HCT116 (cell line): Measurements from ENCODE around the gene SP100.

Experiments
- CEBPB ChIP-seq: IDR thresholded peaks from 2 replicates; pipeline ENCODE4 v1.6.1; 2012; ENCODE audit warnings: low read depth
- CTCF ChIP-seq, 3 experiments: fragments of 200-600 bp in 1 of 3; sonication (generic) in 1 of 3; IDR thresholded peaks in 2 of 3; conservative IDR thresholded peaks in 1 of 3; 2 replicates each; pipeline ENCODE4 v1.5.1; 2012 to 2017; ENCODE audit warnings: low read depth in 2 of 3, low read length in 2 of 3, antibody characterized with exemption in 1 of 3, borderline replicate concordance in 1 of 3, control low read depth in 1 of 3, mild to moderate bottlenecking in 1 of 3, mixed read lengths in 1 of 3, mixed run types in 1 of 3, moderate library complexity in 1 of 3; ENCODE audit not compliant: insufficient read depth in 1 of 3
- EZH2 ChIP-seq: fragments of 200-600 bp; sonication (generic); IDR thresholded peaks from 2 replicates; pipeline ENCODE4 v1.6.1; 2017; ENCODE audit warnings: antibody characterized with exemption, mixed run types
- POLR2A ChIP-seq: IDR thresholded peaks from 2 replicates; pipeline ENCODE4 v1.7.0; 2011; ENCODE audit warnings: borderline replicate concordance; ENCODE audit not compliant: insufficient read depth, insufficient read length; ENCODE audit errors: extremely low read depth
- POLR2AphosphoS5 ChIP-seq: IDR thresholded peaks from 2 replicates; pipeline ENCODE4 v1.6.1; 2011; ENCODE audit warnings: mild to moderate bottlenecking, low read depth, low read length, moderate library complexity
- ZBTB33 ChIP-seq: IDR thresholded peaks from 2 replicates; pipeline ENCODE4 v1.6.1; 2011; ENCODE audit warnings: mild to moderate bottlenecking, low read length, moderate library complexity; ENCODE audit not compliant: insufficient replicate concordance; ENCODE audit errors: extremely low read depth
- ZFX ChIP-seq: fragments of 450-650 bp; IDR thresholded peaks from 2 replicates; pipeline ENCODE4 v1.6.1; 2017

- TF ChIP-seq POLR2A = no peak
- TF ChIP-seq POLR2AphosphoS5 = no peak
- TF ChIP-seq CTCF (IDR thresholded peaks at IDR 0.05 in 2 of 3, conservative IDR thresholded peaks at IDR 0.05 in 1 of 3; ENCODE audit: borderline replicate concordance in 1 of 3, insufficient read depth in 1 of 3, low read depth in 2 of 3, low read length in 2 of 3) = no peak
- TF ChIP-seq ZBTB33 = no peak
- TF ChIP-seq ZFX = no peak
- TF ChIP-seq EZH2 = no peak
- TF ChIP-seq CEBPB = no peak
Measured at GRCh38 chr2:230423851-230424458, 8.0 kb downstream of the SP100 start.
